22Rv1 (cell line): ENCODE measurements around the gene POLE3.

ENCODE experiments used
- H3K27ac ChIP-seq: fragments of 450-650 bp; 2 replicates; pipeline ENCODE4 v1.5.1; 2017
- CTCF ChIP-seq: fragments of 450-650 bp; IDR thresholded peaks from 2 replicates; pipeline ENCODE4 v1.5.1; 2017; ENCODE audit warnings: mild to moderate bottlenecking
- ZFX ChIP-seq: fragments of 450-650 bp; IDR thresholded peaks from 2 replicates; pipeline ENCODE4 v1.6.1; 2017; ENCODE audit warnings: antibody characterized with exemption, borderline replicate concordance

Gene POLE3

DNA sequence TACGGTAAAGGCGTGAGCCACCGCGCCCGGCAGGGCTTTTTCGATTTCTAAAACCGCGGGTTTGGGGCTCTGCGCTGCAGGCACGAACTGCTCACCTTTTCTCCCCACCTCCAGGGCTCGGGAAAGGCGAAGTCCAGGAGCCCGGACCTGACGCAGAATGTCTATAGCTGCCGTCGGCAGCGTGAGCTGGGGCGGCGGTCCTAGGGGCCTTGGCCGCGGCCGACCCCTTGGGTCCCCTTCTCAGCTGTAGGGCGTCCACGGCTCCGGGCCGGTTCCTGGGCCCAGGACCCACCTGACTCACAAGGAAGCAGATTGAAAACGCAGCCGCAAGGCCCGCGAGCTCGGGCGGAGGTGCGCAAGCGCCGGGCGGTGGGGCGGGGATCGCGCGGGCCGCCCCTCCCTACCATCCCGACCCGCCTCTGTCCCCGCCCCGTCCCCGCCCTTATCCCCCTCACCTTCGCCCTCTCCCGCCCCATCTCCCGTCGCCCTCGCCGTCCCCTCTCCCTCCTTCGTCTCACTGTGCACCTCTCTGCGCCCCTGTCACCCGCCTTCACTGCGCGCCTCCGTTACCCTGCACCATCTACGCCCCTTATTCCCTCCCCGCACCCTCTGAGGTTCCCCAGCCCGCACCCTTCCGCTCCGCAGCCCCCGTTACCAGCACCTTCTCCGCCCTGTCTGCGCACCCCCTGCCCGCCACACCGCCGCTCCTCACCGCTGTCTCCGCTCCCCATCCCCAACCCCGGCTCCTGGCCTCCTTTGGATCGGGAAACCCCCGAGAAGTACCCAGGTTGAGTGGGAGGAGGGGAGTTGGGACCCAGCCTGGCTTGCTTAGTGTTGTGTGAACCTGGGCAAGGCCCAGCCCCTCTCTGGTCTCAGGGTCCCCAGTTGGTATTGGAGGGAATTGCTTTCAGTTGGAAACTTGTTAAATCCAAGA is 33.6 kb downstream of the POLE3 start, which contains the start of gene HDHD3:
Gene HDHD3 (minus strand): TSS at position 353 of the 934 bp plus-strand sequence. CDS start 2,632 bp downstream, outside the sequence.
- TF ChIP-seq CTCF (no peak), ZFX (no peak)
- H3K27ac ChIP-seq, result peak within 1 kb of the TSS; percentile 83

GRCh38 chr9:113375057-113376023 is 35.1 kb downstream of the POLE3 start:
- no peak for TF ChIP-seq ZFX
- TF ChIP-seq CTCF, result no peak
- peak overlapping the region; percentile 83 for H3K27ac ChIP-seq

- no peak overlapping the region for H3K27ac ChIP-seq
- TF ChIP-seq ZFX (no peak), CTCF (no peak)
These were observed 36.6 kb downstream of the POLE3 start for GRCh38 chr9:113373676-113374392.

GRCh38 chr9:113373256-113373655 is 37.2 kb downstream of the POLE3 start:
- TF ChIP-seq CTCF (no peak), ZFX (no peak)
- H3K27ac ChIP-seq, result no peak overlapping the region

GRCh38 chr9:113372059-113372458 is 38.4 kb downstream of the POLE3 start:
- H3K27ac ChIP-seq, result peak overlapping the region; percentile 17; the same call in 1 of the 2 replicates
- TF ChIP-seq ZFX (no peak), CTCF (no peak)

GRCh38 chr9:113370806-113371325 is 39.6 kb downstream of the POLE3 start:
- H3K27ac ChIP-seq, result 0 out of 2 replicates have a peak overlapping the region, but pooled peaks have one; percentile 13
- TF ChIP-seq CTCF (no peak), ZFX (no peak)
